Ovary (tissue), 3 donors: ENCODE measurements around the gene ATG16L2.

Source experiments
- EP300 ChIP-seq: sonication (generic); formaldehyde crosslinking; IDR thresholded peaks from one replicate; pipeline ENCODE4 v1.6.1; 2017; ENCODE audit warnings: antibody characterized with exemption
- TF ChIP-seq, protein P1 (sequence below), 3 donors: fragments of 450-650 bp in 2 of 3; fragments of 200-600 bp in 1 of 3; IDR thresholded peaks; one replicate each; pipeline versions ENCODE4 v1.5.1 to v1.8.0; 2016 to 2022; ENCODE audit warnings: antibody characterized with exemption in 3 of 3, mild to moderate bottlenecking in 1 of 3
- donor health status: DM: no; HTN: no; CAD: no.

DNA sequence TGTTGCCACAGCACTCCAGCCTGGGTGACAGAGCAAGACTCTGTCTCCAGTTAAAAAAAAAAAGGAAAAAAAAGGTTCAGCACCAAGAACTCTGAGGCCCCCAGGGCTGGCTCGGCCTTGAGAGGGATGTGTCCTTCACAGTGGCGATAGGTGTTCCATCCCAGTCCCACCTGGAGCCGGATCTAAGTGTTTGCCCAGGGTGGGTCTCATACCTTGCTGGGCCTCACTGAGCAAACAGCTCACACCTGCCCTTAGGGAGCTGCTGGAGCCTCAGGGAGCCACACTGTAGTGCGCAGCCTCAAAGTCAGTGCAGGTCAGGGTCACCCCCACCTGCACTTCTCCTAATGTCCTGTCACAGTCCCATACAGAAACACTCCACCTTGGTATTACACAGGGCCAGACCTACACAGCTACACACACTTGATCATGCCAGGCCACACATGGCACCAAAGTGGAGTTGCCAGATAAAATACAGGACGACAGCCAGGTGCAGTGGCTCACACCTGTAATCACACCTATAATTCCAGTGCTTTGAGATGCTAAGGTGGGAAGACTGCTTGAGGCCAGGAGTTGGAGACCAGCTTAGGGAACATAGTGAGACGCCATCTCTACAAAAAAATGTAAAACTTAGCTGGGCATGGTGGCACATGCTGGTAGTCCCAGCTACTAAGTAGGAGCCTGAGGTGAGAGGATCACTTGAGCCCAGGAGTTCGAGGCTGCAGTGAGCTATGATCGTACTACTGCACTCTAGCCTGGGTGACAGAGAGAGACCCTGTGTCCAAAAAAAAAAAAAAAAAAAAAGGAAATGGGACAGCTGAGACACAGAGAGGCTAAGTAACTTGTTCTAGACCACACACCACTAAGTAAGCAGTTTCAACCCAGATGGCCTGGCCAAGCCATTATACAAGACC is 27.7 kb upstream of the ATG16L2 start:
- no peak for TF ChIP-seq EP300
- TF ChIP-seq, protein P1, sequence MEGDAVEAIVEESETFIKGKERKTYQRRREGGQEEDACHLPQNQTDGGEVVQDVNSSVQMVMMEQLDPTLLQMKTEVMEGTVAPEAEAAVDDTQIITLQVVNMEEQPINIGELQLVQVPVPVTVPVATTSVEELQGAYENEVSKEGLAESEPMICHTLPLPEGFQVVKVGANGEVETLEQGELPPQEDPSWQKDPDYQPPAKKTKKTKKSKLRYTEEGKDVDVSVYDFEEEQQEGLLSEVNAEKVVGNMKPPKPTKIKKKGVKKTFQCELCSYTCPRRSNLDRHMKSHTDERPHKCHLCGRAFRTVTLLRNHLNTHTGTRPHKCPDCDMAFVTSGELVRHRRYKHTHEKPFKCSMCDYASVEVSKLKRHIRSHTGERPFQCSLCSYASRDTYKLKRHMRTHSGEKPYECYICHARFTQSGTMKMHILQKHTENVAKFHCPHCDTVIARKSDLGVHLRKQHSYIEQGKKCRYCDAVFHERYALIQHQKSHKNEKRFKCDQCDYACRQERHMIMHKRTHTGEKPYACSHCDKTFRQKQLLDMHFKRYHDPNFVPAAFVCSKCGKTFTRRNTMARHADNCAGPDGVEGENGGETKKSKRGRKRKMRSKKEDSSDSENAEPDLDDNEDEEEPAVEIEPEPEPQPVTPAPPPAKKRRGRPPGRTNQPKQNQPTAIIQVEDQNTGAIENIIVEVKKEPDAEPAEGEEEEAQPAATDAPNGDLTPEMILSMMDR (IDR thresholded peaks at IDR 0.05), result no peak
